IMR-90 (cell line): Measurements from ENCODE around the gene GALK1. TPM values are rescaled to one million over a fixed set of nuclear protein-coding genes. Genes with fewer than 3 reads are reported as not detected.
A peak's percentile ranks its signal among the peaks of the same experiment; 100 is the strongest.

ENCODE experiments used
- ATAC-seq: fragments of 200-7000 bp; cut with Tn5 transposase; 2 replicates; pipeline ENCODE4 v1.9.1; 2020; ENCODE audit warnings: low read depth, mild to moderate bottlenecking, moderate library complexity
- BruUV-seq: library from RNA; stranded (reverse); fragments of 400-500 nt; replicated peaks from 2 replicates; lab custom pipeline; 2021; lab: Mats Ljungman, UMichigan
- CTCF ChIA-PET: fragments of 300-600 bp; formaldehyde crosslinking; extraction: SDS; loops from one replicate; lab custom pipeline; 2021; ENCODE audit warnings: antibody characterized with exemption; lab: Yijun Ruan, JAX
- POLR2A ChIA-PET: fragments of 300-600 bp; sonication (Branson Sonifier 250); formaldehyde crosslinking; loops from one replicate; lab custom pipeline; 2022; ENCODE audit warnings: antibody characterized with exemption; ENCODE audit not compliant: unreplicated experiment; lab: Charles Lee
- DNase-seq: peaks from one replicate; pipeline ENCODE4 v3.0.0; 2013
- H2AFZ ChIP-seq: replicated peaks from 2 replicates; pipeline ENCODE3; 2013; ENCODE audit warnings: low read length, mild to moderate bottlenecking; ENCODE audit not compliant: poor library complexity
- H2AK5ac ChIP-seq: 2 replicates; pipeline ENCODE4 v1.6.1; 2013; ENCODE audit warnings: low read depth, low read length, inconsistent platforms
- H2AK9ac ChIP-seq: replicated peaks from 2 replicates; pipeline ENCODE3; 2013; ENCODE audit warnings: mild to moderate bottlenecking, low read depth, low read length, moderate library complexity; ENCODE audit not compliant: poor library complexity
- H2BK120ac ChIP-seq: 2 replicates; pipeline ENCODE4 v1.6.1; 2013; ENCODE audit warnings: low read depth, low read length, inconsistent platforms
- H2BK15ac ChIP-seq: 3 replicates; pipeline ENCODE4 v1.6.1; 2013; ENCODE audit warnings: low read depth, low read length, inconsistent platforms
- H2BK20ac ChIP-seq: 2 replicates; pipeline ENCODE4 v1.6.1; 2013; ENCODE audit warnings: low read depth, mild to moderate bottlenecking, inconsistent platforms, low read length, moderate library complexity
- H2BK5ac ChIP-seq: 2 replicates; pipeline ENCODE4 v1.6.1; 2013; ENCODE audit warnings: mild to moderate bottlenecking, low read depth, low read length, inconsistent platforms; ENCODE audit not compliant: poor library complexity, severe bottlenecking
- H3K14ac ChIP-seq: replicated peaks from 2 replicates; pipeline ENCODE4 v1.6.1; 2013; ENCODE audit warnings: low read depth, low read length, inconsistent platforms
- H3K18ac ChIP-seq: 2 replicates; pipeline ENCODE4 v1.6.1; 2013; ENCODE audit warnings: low read depth, low read length, control low read depth
- H3K23ac ChIP-seq: 2 replicates; pipeline ENCODE4 v1.6.1; 2013; ENCODE audit warnings: low read depth, low read length, inconsistent platforms
- H3K27ac ChIP-seq: 2 replicates; pipeline ENCODE4 v1.5.1; 2013; ENCODE audit warnings: mild to moderate bottlenecking, control low read depth, low read length; ENCODE audit not compliant: insufficient read depth
- H3K27me3 ChIP-seq: 2 replicates; pipeline ENCODE4 v1.6.1; 2013; ENCODE audit warnings: low read length; ENCODE audit not compliant: control insufficient read depth, insufficient read depth
- H3K36me3 ChIP-seq: 2 replicates; pipeline ENCODE4 v1.6.1; 2013; ENCODE audit warnings: low read length, mixed read lengths; ENCODE audit not compliant: control insufficient read depth, insufficient read depth
- H3K4ac ChIP-seq: 2 replicates; pipeline ENCODE4 v1.6.1; 2013; ENCODE audit warnings: low read depth, low read length, inconsistent platforms
- H3K4me1 ChIP-seq: 2 replicates; pipeline ENCODE4 v1.6.1; 2013; ENCODE audit warnings: low read length, mixed read lengths; ENCODE audit not compliant: control insufficient read depth, insufficient read depth
- H3K4me2 ChIP-seq: 2 replicates; pipeline ENCODE4 v1.6.1; 2013; ENCODE audit warnings: low read depth, mild to moderate bottlenecking, control low read depth, low read length, moderate library complexity
- H3K4me3 ChIP-seq: 2 replicates; pipeline ENCODE4 v1.5.1; 2013; ENCODE audit warnings: low read depth, mild to moderate bottlenecking, control low read depth, low read length, moderate library complexity; ENCODE audit not compliant: insufficient read depth
- H3K56ac ChIP-seq: 2 replicates; pipeline ENCODE4 v1.6.1; 2013; ENCODE audit warnings: low read length, inconsistent platforms; ENCODE audit not compliant: insufficient read depth; ENCODE audit errors: extremely low read depth
- H3K79me1 ChIP-seq, 2 experiments: 2 replicates each; pipeline ENCODE4 v1.6.1; 2013; ENCODE audit warnings: low read length in 2 of 2, inconsistent platforms in 1 of 2, low read depth in 1 of 2
- H3K9ac ChIP-seq: 2 replicates; pipeline ENCODE4 v1.6.1; 2013; ENCODE audit warnings: low read depth, low read length, control low read depth
- H3K9me1 ChIP-seq: 2 replicates; pipeline ENCODE4 v1.6.1; 2013; ENCODE audit warnings: low read length, inconsistent platforms; ENCODE audit not compliant: insufficient read depth
- H3K9me3 ChIP-seq: 2 replicates; pipeline ENCODE4 v1.6.1; 2013; ENCODE audit warnings: low read length; ENCODE audit not compliant: control insufficient read depth, insufficient read depth
- H4K20me1 ChIP-seq: 2 replicates; pipeline ENCODE4 v1.6.1; 2013; ENCODE audit warnings: low read length, inconsistent platforms; ENCODE audit not compliant: insufficient read depth
- H4K5ac ChIP-seq: 2 replicates; pipeline ENCODE4 v1.6.1; 2013; ENCODE audit warnings: mild to moderate bottlenecking, low read depth, low read length, control low read depth
- H4K8ac ChIP-seq, 2 experiments: 2 replicates each; pipeline ENCODE4 v1.6.1; 2013; ENCODE audit warnings: low read depth in 2 of 2, low read length in 2 of 2, control low read depth in 1 of 2, inconsistent platforms in 1 of 2
- H4K91ac ChIP-seq: 2 replicates; pipeline ENCODE4 v1.6.1; 2013; ENCODE audit warnings: low read depth, low read length, inconsistent platforms; ENCODE audit not compliant: insufficient read depth
- BHLHE40 ChIP-seq: fragments of 150-350 bp; IDR thresholded peaks from 2 replicates; pipeline ENCODE4 v1.6.1; 2016; ENCODE audit warnings: mild to moderate bottlenecking, low read depth, low read length
- CHD1 ChIP-seq: IDR thresholded peaks from 2 replicates; pipeline ENCODE4 v1.6.1; 2012; ENCODE audit warnings: low read depth, low read length, improper control_type of control experiment
- FOS ChIP-seq: fragments of 150-350 bp; IDR thresholded peaks from 2 replicates; pipeline ENCODE4 v1.6.1; 2016; ENCODE audit warnings: low read depth, low read length
- NFE2L2 ChIP-seq: fragments of 150-350 bp; IDR thresholded peaks from 2 replicates; pipeline ENCODE4 v1.6.1; 2016; ENCODE audit warnings: low read depth, mild to moderate bottlenecking, low read length
- POLR2A ChIP-seq: IDR thresholded peaks from 2 replicates; pipeline ENCODE4 v1.6.1; 2012; ENCODE audit warnings: mild to moderate bottlenecking, low read depth, low read length
- RAD21 ChIP-seq: IDR thresholded peaks from 2 replicates; pipeline ENCODE4 v1.6.1; 2012; ENCODE audit warnings: low read length, improper control_type of control experiment
- SMC3 ChIP-seq: fragments of 150-350 bp; IDR thresholded peaks from 2 replicates; pipeline ENCODE4 v1.6.1; 2016; ENCODE audit warnings: low read depth, mild to moderate bottlenecking, antibody characterized with exemption, low read length, moderate library complexity
- WGBS, 2 experiments: methylation state at CpG; one replicate each; pipeline versions ENCODE4 v1.1.5 to v1.1.7; 2013; ENCODE audit warnings: missing lambda C conversion rate in 2 of 2; ENCODE audit not compliant: insufficient read length in 1 of 2; ENCODE audit errors: extremely low coverage in 2 of 2; 5-methylcytosine and 5-hydroxymethylcytosine counted together
- dilution Hi-C: fragments of 300-500 bp; cut with HindIII; formaldehyde crosslinking; loops from one replicate; pipeline ENCODE4 v1.14.3; 2018; ENCODE audit warnings: low sequenced_read_pairs; ENCODE audit not compliant: unreplicated experiment
- in situ Hi-C: fragments of 300-500 bp; cut with MboI; formaldehyde crosslinking; loops from 3 replicates; pipeline ENCODE4 v1.14.3; 2019; ENCODE audit warnings: low sequenced_read_pairs, inconsistent platforms, mixed read lengths
- intact Hi-C: fragments of 100-400 bp; cut with micrococcal nuclease; formaldehyde crosslinking; loops from 2 replicates; pipeline ENCODE4 v1.10.0; 2022
- polyA plus RNA-seq, 3 experiments: library from polyadenylated mRNA; depleted of rRNA; stranded (reverse); fragments of >200 nt; gene quantifications; 2 replicates each; pipeline ENCODE4 v1.2.3, GENCODE V29; 2012; ENCODE audit warnings: low replicate concordance in 1 of 3
- total RNA-seq: library from RNA; depleted of rRNA; stranded (reverse); fragments of >200 nt; gene quantifications from 2 replicates; pipeline ENCODE4 v1.2.3, GENCODE V29; 2012
- TF ChIP-seq, protein P1 (sequence below): conservative IDR thresholded peaks from 2 replicates; pipeline ENCODE4 v1.5.1; 2012; ENCODE audit warnings: mild to moderate bottlenecking, low read depth, low read length, improper control_type of control experiment
- TF ChIP-seq, protein P2 (sequence below): fragments of 150-350 bp; IDR thresholded peaks from 2 replicates; pipeline ENCODE4 v1.6.1; 2016; ENCODE audit warnings: low read depth, mild to moderate bottlenecking, low read length, moderate library complexity, borderline replicate concordance

Gene GALK1
- total and polyA plus RNA-seq, 2 of the 4 experiments (the other 2 are of a cell fraction): 19.9 to 21.9 TPM

DNA sequence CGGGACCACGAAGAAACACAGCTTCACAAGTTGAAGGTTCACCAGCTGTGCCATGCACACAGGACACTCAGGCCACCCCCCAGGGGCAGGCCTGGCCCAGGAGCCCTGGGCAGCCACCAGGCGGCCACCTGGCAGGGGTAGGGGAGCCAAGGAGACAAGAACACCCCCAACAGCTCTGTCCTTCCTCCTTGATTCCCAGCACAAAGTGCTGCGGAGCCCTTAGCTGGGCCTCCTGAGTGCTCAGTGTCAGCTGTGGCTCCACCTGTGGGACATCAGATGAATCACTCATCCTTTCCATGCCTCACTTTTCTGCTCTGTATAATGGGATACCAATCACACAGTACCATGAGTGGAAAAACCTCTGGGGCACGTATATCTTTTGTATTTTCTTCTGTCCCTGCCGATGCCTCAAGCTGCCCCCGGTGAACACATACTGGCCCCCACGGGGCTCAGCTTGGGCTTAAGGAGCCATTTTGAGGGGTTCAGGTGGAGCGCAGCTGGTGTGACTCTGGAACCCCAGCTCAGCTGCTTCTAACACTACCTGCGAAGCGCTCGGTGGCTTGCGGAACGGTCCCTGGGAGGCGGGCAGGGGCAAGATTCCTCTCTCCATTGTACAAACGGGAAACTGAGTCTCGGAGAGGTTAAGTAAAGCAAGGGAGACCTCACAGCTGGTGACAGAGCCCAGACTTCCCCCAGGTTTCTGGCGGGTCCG is 12.0 kb downstream of the GALK1 start:
- H2AFZ ChIP-seq: peak overlapping the region; percentile 98
- H3K9me1 ChIP-seq: 0 out of 2 replicates have a peak, but pooled peaks cover 3% of the 10 kb centered on the region
- DNase-seq: no peak
- peak overlapping the region; percentile 56 for H3K4me3 ChIP-seq
- peak overlapping the region; percentile 88 for H3K4me2 ChIP-seq
- H3K4me1 ChIP-seq: peaks cover 6% of the 10 kb centered on the region
- whole genome bisulfite sequencing, 2 experiments: 32% methylated on average over 3 of the region's 19 CpGs; no CpG with 5 or more reads in 1 of the 2 experiments
- H3K9ac ChIP-seq: 0 out of 2 replicates have a peak overlapping the region, but pooled peaks have one; percentile 74
- H4K20me1 ChIP-seq: no peaks in the 10 kb centered on the region
- no peak overlapping the region for H3K18ac ChIP-seq
- peak overlapping the region; percentile 54; the same call in 1 of the 2 replicates for H2BK120ac ChIP-seq
- in situ Hi-C loops: no loop called here
- peak overlapping the region; percentile 70 to 95; a peak in 3 of 4 replicates for H4K8ac ChIP-seq
- no TSS peak for BruUV-seq
- H3K56ac ChIP-seq: no peak overlapping the region
- H3K14ac ChIP-seq: peak overlapping the region; percentile 51; the same call in 1 of the 2 replicates
- H2AK9ac ChIP-seq: peak overlapping the region; percentile 85
- ATAC-seq: no peak
- H3K27me3 ChIP-seq: no peaks in the 10 kb centered on the region; the same call in 1 of the 2 replicates
- no peaks in the 10 kb centered on the region for H3K9me3 ChIP-seq
- intact Hi-C loops: no loop called here
- H4K91ac ChIP-seq: no peak overlapping the region
- dilution Hi-C loops: no loop called here
- POLR2A ChIA-PET: interaction anchor here (0.8 to 1.0 kb wide), 2 partner anchors 13 to 20 kb away, joined by 3 read pairs; no protein-coding TSS in a partner anchor
- CTCF ChIA-PET: interaction anchor here (0.6 to 1.9 kb wide), 16 partner anchors 9 to 341 kb away, joined by 3 to 16 read pairs (median 4); partner anchors contain the start of genes GALK1, RECQL5, SMIM5 and WBP2
- no peaks in the 10 kb centered on the region for H3K36me3 ChIP-seq
- no peak overlapping the region for H2BK5ac ChIP-seq
- H3K4ac ChIP-seq: peak overlapping the region; percentile 61; the same call in 1 of the 2 replicates
- no peaks in the 10 kb centered on the region for H3K79me1 ChIP-seq
- TF ChIP-seq POLR2A: no peak
- no peak for TF ChIP-seq NFE2L2
- TF ChIP-seq BHLHE40: no peak
- no peak for TF ChIP-seq RAD21
- TF ChIP-seq SMC3: no peak
- no peak for TF ChIP-seq CHD1
- TF ChIP-seq, protein P1, sequence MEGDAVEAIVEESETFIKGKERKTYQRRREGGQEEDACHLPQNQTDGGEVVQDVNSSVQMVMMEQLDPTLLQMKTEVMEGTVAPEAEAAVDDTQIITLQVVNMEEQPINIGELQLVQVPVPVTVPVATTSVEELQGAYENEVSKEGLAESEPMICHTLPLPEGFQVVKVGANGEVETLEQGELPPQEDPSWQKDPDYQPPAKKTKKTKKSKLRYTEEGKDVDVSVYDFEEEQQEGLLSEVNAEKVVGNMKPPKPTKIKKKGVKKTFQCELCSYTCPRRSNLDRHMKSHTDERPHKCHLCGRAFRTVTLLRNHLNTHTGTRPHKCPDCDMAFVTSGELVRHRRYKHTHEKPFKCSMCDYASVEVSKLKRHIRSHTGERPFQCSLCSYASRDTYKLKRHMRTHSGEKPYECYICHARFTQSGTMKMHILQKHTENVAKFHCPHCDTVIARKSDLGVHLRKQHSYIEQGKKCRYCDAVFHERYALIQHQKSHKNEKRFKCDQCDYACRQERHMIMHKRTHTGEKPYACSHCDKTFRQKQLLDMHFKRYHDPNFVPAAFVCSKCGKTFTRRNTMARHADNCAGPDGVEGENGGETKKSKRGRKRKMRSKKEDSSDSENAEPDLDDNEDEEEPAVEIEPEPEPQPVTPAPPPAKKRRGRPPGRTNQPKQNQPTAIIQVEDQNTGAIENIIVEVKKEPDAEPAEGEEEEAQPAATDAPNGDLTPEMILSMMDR: no peak
- TF ChIP-seq, protein P2, sequence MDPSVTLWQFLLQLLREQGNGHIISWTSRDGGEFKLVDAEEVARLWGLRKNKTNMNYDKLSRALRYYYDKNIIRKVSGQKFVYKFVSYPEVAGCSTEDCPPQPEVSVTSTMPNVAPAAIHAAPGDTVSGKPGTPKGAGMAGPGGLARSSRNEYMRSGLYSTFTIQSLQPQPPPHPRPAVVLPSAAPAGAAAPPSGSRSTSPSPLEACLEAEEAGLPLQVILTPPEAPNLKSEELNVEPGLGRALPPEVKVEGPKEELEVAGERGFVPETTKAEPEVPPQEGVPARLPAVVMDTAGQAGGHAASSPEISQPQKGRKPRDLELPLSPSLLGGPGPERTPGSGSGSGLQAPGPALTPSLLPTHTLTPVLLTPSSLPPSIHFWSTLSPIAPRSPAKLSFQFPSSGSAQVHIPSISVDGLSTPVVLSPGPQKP: no peak
- no peak for TF ChIP-seq FOS
- no peak overlapping the region for H3K27ac ChIP-seq
- H2AK5ac ChIP-seq: peak overlapping the region; percentile 39; the same call in 1 of the 2 replicates
- H3K23ac ChIP-seq: no peak overlapping the region
- H2BK20ac ChIP-seq: no peak overlapping the region
- peak overlapping the region; percentile 83 for H4K5ac ChIP-seq
- no peak overlapping the region for H2BK15ac ChIP-seq
